Measurements from ENCODE around the gene RAG1. TPM values are rescaled to one million over a fixed set of nuclear protein-coding genes. Genes with fewer than 3 reads are reported as not detected.

The RAG1 gene
- total and polyA plus RNA-seq, 9 of the 15 experiments (the other 6 are each of a cell fraction or from before 2014, with no cell fraction given) = 0.49 to 2.5 (median 1.7) TPM

DNA sequence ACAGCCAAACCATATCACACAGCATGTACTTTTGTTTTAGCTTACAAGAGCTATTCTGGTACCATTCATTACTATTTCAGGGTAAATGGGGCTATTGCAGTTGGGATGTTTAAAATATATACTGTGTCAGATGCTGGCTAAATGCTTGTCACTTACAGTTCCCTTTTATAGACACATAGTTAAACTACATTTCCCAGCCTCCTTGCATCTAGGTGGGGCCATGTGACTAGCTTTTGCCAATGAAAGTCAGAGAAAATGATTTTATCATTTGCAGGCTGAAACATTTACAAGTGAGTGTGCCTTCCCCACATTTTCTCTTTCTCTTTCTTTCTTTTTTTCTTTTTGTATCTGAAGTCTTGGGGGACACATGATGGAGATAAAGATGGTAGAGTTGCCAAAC, 18.7 kb downstream of the RAG1 start (continued):
- TF ChIP-seq, protein P1, sequence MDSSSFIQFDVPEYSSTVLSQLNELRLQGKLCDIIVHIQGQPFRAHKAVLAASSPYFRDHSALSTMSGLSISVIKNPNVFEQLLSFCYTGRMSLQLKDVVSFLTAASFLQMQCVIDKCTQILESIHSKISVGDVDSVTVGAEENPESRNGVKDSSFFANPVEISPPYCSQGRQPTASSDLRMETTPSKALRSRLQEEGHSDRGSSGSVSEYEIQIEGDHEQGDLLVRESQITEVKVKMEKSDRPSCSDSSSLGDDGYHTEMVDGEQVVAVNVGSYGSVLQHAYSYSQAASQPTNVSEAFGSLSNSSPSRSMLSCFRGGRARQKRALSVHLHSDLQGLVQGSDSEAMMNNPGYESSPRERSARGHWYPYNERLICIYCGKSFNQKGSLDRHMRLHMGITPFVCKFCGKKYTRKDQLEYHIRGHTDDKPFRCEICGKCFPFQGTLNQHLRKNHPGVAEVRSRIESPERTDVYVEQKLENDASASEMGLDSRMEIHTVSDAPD (CRISPR knock-in tag; IDR thresholded peaks at IDR 0.05) = no peak

DNA sequence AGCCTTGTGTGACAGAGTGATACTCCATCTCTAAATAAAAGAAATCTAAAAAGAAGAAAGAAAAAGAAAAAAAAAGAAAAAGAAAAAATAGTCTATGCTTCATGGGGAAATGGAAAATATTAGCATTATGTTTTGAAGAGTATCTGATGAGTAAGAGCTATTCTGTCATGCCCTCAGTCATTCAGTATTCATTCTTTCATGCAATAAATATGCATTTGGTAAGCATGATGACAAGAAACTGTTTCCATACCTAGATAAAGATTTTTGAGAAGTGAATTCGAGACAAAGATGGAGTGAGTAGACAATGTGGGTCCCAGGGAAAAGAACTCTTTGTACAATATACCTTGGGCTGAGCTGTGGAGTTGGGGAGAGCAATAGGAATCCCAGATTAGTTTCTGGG, 20.3 kb downstream of the RAG1 start:
- no TSS peak for BruUV-seq (replicated peaks)
- no peaks in the 10 kb centered on the region for H3K79me2 ChIP-seq (ENCODE audit: control insufficient read depth, insufficient read depth, low read length)
- no peaks in the 10 kb centered on the region for H3K9me1 ChIP-seq (ENCODE audit: control insufficient read depth, insufficient read depth, low read length)
- no peak overlapping the region for H3K9ac ChIP-seq (ENCODE audit: insufficient read depth in 1 of 2, low read depth in 2 of 2, low read length in 2 of 2)
- no peaks in the 10 kb centered on the region for H3K27me3 ChIP-seq (ENCODE audit: control insufficient read depth in 2 of 2, insufficient read depth in 2 of 2, low read length in 2 of 2)
- H3K4me3 ChIP-seq = no peak overlapping the region
- no peaks in the 10 kb centered on the region for H3K4me1 ChIP-seq (replicated peaks in 1 of 2; ENCODE audit: control insufficient read depth in 2 of 2, insufficient read depth in 2 of 2, low read length in 2 of 2)
- WGBS (ENCODE audit: insufficient coverage, low coverage, missing lambda C conversion rate) = 0% methylated on average over 1 of the region's 1 CpG
- ChIA-PET POLR2A (no interaction called here), CTCF (ENCODE audit: low intra/inter-chr PET ratio) (no interaction called here)
- H4K20me1 ChIP-seq (replicated peaks; ENCODE audit: control insufficient read depth, insufficient read depth, low read length) = no peaks in the 10 kb centered on the region
- H3K9me3 ChIP-seq (replicated peaks; ENCODE audit: control insufficient read depth, insufficient read depth, low read depth, low read length) = no peaks in the 10 kb centered on the region
- H3K4me2 ChIP-seq (ENCODE audit: insufficient read depth, low read length) = no peak overlapping the region
- in situ Hi-C loops (cut with MboI) (no loop called here), intact Hi-C loops (cut with micrococcal nuclease) (no loop called here)
- TF ChIP-seq HNRNPK (IDR thresholded peaks at IDR 0.05; ENCODE audit: low read depth, low read length, poor library complexity, severe bottlenecking) (no peak), PURB (CRISPR knock-in tag; IDR thresholded peaks at IDR 0.05; ENCODE audit: low read depth) (no peak)
- FAIRE-seq = no peak
- no peaks in the 10 kb centered on the region for H3K36me3 ChIP-seq (ENCODE audit: control insufficient read depth, insufficient read depth, low read length)
- no peak overlapping the region for H2AFZ ChIP-seq (ENCODE audit: low read depth, low read length)
- DNase-seq (ENCODE audit: extremely low read depth in 1 of 4, low spot score in 3 of 4) = no peak
- no peak overlapping the region for H3K27ac ChIP-seq (ENCODE audit: extremely low read depth, low read depth, low read length)
- ATAC-seq = no peak

Measured in K562 (cell line).